HEK293 (cell line): ENCODE data around the gene CALB2.

ENCODE experiments used
- CTCF ChIA-PET: fragments of 350-600 bp; formaldehyde crosslinking; extraction: SDS; loops from one replicate; lab custom pipeline; 2021; ENCODE audit warnings: antibody characterized with exemption; lab: Yijun Ruan, JAX
- POLR2A ChIA-PET: fragments of 300-600 bp; formaldehyde crosslinking; extraction: SDS; loops from one replicate; lab custom pipeline; 2020; ENCODE audit warnings: antibody characterized with exemption, inconsistent platforms; lab: Yijun Ruan, JAX
- H3K27ac ChIP-seq: fragments of 200-500 bp; sonication (Bioruptor generic); 2 replicates; pipeline ENCODE4 v1.5.1; 2014; ENCODE audit warnings: low read depth, low read length, control low read depth, inconsistent platforms; ENCODE audit errors: extremely low read depth
- H3K36me3 ChIP-seq, 2 experiments: fragments of 200-500 bp in 1 of 2; sonication (Bioruptor generic) in 1 of 2; 1 replicate in 1 of 2; 2 replicates in 1 of 2; pipeline ENCODE4 v1.5.1; 2014 to 2017; ENCODE audit warnings: inconsistent platforms in 2 of 2, low read length in 2 of 2; ENCODE audit not compliant: control insufficient read depth in 2 of 2, insufficient read depth in 1 of 2
- H3K4me1 ChIP-seq: fragments of 200-500 bp; sonication (Bioruptor generic); 2 replicates; pipeline ENCODE4 v1.5.1; 2014; ENCODE audit warnings: mild to moderate bottlenecking, low read length, inconsistent platforms; ENCODE audit not compliant: control insufficient read depth, insufficient read depth
- H3K4me3 ChIP-seq: 2 replicates; pipeline ENCODE4 v1.5.1; 2011; ENCODE audit warnings: low read depth, mild to moderate bottlenecking, control low read depth, low read length, moderate library complexity
- H3K9me3 ChIP-seq: fragments of 200-500 bp; sonication (Bioruptor generic); 2 replicates; pipeline ENCODE4 v1.5.1; 2014; ENCODE audit warnings: low read depth, low read length, inconsistent platforms; ENCODE audit not compliant: control insufficient read depth, insufficient read depth
- FEZF1 ChIP-seq: fragments of 450-650 bp; formaldehyde crosslinking; IDR thresholded peaks from 2 replicates; pipeline ENCODE4 v1.5.1; 2016; ENCODE audit warnings: missing biosample characterization, missing genetic modification characterization
- ZBTB1 ChIP-seq: fragments of 450-650 bp; formaldehyde crosslinking; IDR thresholded peaks from 2 replicates; pipeline ENCODE4 v1.5.1; 2016; ENCODE audit warnings: missing biosample characterization, missing genetic modification characterization
- ZBTB21 ChIP-seq: fragments of 450-650 bp; formaldehyde crosslinking; IDR thresholded peaks from 2 replicates; pipeline ENCODE4 v1.5.1; 2017; ENCODE audit warnings: missing biosample characterization, missing genetic modification characterization
- ZBTB8A ChIP-seq: fragments of 450-650 bp; formaldehyde crosslinking; IDR thresholded peaks from 2 replicates; pipeline ENCODE4 v1.5.1; 2016; ENCODE audit warnings: missing biosample characterization, missing genetic modification characterization
- ZFHX2 ChIP-seq: fragments of 450-650 bp; formaldehyde crosslinking; conservative IDR thresholded peaks from 2 replicates; pipeline ENCODE4 v1.5.1; 2016; ENCODE audit warnings: missing biosample characterization, missing genetic modification characterization
- ZNF16 ChIP-seq: fragments of 450-650 bp; formaldehyde crosslinking; IDR thresholded peaks from 2 replicates; pipeline ENCODE4 v1.5.1; 2016; ENCODE audit warnings: low read depth, missing biosample characterization, missing genetic modification characterization
- ZNF202 ChIP-seq: fragments of 450-650 bp; formaldehyde crosslinking; IDR thresholded peaks from 2 replicates; pipeline ENCODE4 v1.5.1; 2016; ENCODE audit warnings: missing biosample characterization, missing genetic modification characterization, borderline replicate concordance
- ZNF311 ChIP-seq: fragments of 450-650 bp; formaldehyde crosslinking; IDR thresholded peaks from 2 replicates; pipeline ENCODE4 v1.5.1; 2017; ENCODE audit warnings: missing biosample characterization, missing genetic modification characterization, borderline replicate concordance
- ZNF324 ChIP-seq: fragments of 450-650 bp; formaldehyde crosslinking; IDR thresholded peaks from 2 replicates; pipeline ENCODE4 v1.5.1; 2016; ENCODE audit warnings: missing biosample characterization, missing genetic modification characterization
- ZNF341 ChIP-seq: fragments of 450-650 bp; formaldehyde crosslinking; IDR thresholded peaks from 2 replicates; pipeline ENCODE4; 2016; ENCODE audit warnings: low read depth, missing biosample characterization, missing genetic modification characterization
- ZNF529 ChIP-seq: fragments of 450-650 bp; formaldehyde crosslinking; IDR thresholded peaks from 2 replicates; pipeline ENCODE4 v1.5.1; 2017; ENCODE audit warnings: missing genetic modification characterization, missing biosample characterization; ENCODE audit not compliant: insufficient replicate concordance
- ZNF549 ChIP-seq: fragments of 450-650 bp; IDR thresholded peaks from 2 replicates; pipeline ENCODE4 v1.5.1; 2018; ENCODE audit warnings: missing biosample characterization, missing genetic modification characterization, mild to moderate bottlenecking, inconsistent platforms, moderate library complexity
- ZNF623 ChIP-seq: fragments of 450-650 bp; formaldehyde crosslinking; IDR thresholded peaks from 2 replicates; pipeline ENCODE4 v1.5.1; 2016; ENCODE audit warnings: missing biosample characterization, missing genetic modification characterization
- ZNF658 ChIP-seq: fragments of 450-650 bp; formaldehyde crosslinking; IDR thresholded peaks from 2 replicates; pipeline ENCODE4; 2016; ENCODE audit warnings: missing biosample characterization, missing genetic modification characterization
- ZNF664 ChIP-seq: fragments of 450-650 bp; formaldehyde crosslinking; IDR thresholded peaks from 2 replicates; pipeline ENCODE4 v1.5.1; 2016; ENCODE audit warnings: missing biosample characterization, missing genetic modification characterization
- TF ChIP-seq, protein P1 (sequence below): fragments of 450-650 bp; formaldehyde crosslinking; IDR thresholded peaks from 2 replicates; pipeline ENCODE4 v1.5.1; 2016; ENCODE audit warnings: missing biosample characterization, missing genetic modification characterization
- TF ChIP-seq, protein P2 (sequence below): fragments of 450-650 bp; formaldehyde crosslinking; IDR thresholded peaks from 2 replicates; pipeline ENCODE4 v1.5.1; 2016; ENCODE audit warnings: missing biosample characterization, missing genetic modification characterization
- TF ChIP-seq, protein P3 (sequence below): fragments of 450-650 bp; formaldehyde crosslinking; IDR thresholded peaks from 2 replicates; pipeline ENCODE4 v1.5.1; 2016; ENCODE audit warnings: missing biosample characterization, missing genetic modification characterization
- TF ChIP-seq, protein P4 (sequence below): fragments of 450-650 bp; formaldehyde crosslinking; IDR thresholded peaks from 2 replicates; pipeline ENCODE4 v1.5.1; 2016; ENCODE audit warnings: missing biosample characterization, missing genetic modification characterization
- TF ChIP-seq, protein P5 (sequence below): fragments of 450-650 bp; formaldehyde crosslinking; IDR thresholded peaks from 2 replicates; pipeline ENCODE4 v1.5.1; 2016; ENCODE audit warnings: missing biosample characterization, missing genetic modification characterization

The CALB2 gene

DNA sequence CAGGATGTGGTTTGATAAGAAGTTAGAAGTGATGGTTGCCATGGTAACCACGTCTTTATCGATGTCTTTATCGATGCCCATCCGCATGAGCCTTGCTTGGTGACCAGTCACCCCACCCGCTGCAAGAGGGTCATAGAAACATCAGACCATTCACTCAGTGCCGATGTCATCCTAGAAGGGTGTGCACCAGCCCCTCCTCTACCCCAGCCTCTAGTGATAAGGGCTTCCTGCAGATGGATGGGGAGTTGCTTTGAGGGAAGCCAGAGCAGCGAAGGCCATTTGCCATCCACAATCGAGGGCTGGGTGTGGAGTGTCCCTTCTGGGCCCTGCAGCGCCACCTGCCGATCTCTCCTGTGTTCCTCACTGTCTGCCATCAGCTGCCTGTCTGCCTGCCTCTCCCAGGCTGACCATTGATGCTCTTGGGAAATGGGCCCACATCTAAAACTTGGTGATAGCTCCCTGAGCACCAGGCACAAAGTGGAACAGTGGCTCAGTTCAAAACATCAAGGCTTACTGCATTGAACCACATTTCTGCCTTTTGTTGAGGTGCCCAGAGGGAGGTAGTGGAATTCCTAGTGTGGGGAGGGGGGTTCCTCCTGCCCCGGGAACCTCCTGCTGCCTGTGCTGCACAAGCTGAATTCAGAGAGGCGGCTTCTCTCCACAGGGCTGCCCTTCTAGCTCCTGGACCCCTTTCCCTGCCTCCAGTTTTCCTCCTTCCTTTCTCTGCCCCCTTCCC is 8.9 kb downstream of the CALB2 start (continued):
- TF ChIP-seq ZBTB1 (no peak), FEZF1 (no peak), ZNF324 (tag by site-specific recombination) (no peak)
- TF ChIP-seq, protein P1, sequence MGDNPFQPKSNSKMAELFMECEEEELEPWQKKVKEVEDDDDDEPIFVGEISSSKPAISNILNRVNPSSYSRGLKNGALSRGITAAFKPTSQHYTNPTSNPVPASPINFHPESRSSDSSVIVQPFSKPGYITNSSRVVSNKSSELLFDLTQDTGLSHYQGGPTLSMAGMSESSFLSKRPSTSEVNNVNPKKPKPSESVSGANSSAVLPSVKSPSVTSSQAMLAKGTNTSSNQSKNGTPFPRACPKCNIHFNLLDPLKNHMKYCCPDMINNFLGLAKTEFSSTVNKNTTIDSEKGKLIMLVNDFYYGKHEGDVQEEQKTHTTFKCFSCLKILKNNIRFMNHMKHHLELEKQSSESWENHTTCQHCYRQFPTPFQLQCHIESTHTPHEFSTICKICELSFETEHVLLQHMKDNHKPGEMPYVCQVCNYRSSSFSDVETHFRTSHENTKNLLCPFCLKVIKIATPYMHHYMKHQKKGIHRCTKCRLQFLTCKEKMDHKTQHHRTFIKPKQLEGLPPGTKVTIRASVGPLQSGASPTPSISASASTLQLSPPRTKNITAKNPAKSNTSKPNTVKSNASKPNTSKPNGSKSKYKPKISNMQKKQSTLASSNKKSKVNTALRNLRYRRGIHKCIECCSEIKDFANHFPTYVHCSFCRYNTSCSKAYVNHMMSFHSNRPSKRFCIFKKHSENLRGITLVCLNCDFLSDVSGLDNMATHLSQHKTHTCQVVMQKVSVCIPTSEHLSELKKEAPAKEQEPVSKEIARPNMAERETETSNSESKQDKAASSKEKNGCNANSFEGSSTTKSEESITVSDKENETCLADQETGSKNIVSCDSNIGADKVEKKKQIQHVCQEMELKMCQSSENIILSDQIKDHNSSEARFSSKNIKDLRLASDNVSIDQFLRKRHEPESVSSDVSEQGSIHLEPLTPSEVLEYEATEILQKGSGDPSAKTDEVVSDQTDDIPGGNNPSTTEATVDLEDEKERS, result no peak
- TF ChIP-seq, protein P2, sequence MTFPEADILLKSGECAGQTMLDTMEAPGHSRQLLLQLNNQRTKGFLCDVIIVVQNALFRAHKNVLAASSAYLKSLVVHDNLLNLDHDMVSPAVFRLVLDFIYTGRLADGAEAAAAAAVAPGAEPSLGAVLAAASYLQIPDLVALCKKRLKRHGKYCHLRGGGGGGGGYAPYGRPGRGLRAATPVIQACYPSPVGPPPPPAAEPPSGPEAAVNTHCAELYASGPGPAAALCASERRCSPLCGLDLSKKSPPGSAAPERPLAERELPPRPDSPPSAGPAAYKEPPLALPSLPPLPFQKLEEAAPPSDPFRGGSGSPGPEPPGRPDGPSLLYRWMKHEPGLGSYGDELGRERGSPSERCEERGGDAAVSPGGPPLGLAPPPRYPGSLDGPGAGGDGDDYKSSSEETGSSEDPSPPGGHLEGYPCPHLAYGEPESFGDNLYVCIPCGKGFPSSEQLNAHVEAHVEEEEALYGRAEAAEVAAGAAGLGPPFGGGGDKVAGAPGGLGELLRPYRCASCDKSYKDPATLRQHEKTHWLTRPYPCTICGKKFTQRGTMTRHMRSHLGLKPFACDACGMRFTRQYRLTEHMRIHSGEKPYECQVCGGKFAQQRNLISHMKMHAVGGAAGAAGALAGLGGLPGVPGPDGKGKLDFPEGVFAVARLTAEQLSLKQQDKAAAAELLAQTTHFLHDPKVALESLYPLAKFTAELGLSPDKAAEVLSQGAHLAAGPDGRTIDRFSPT (tag by site-specific recombination), result no peak

DNA sequence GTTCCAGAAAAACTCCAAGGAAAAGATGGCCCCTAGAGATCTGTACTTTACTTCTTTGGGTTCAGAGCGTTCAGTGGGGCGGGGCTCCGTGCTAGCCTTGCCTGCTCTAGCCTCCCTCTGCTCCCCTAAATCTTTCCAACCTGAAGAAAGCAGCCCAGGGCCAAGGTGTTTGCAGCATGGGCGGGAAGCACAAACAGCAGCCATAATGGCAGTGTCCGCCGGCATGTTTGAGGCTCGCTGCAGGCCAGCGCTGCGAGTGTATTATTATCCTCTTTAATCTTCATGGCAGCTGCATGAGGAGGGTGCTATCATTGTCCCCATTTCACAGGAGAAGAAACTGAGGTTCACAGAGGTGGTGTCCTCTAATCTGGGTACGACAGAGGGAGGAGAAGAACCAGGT is 10.4 kb downstream of the CALB2 start:
- H3K27ac ChIP-seq, result no peak overlapping the region
- no peaks in the 10 kb centered on the region for H3K9me3 ChIP-seq
- no peaks in the 10 kb centered on the region for H3K36me3 ChIP-seq
- CTCF ChIA-PET, result no interaction called here
- TF ChIP-seq ZNF202 (no peak), ZFHX2 (tag by site-specific recombination) (no peak)
- no peaks in the 10 kb centered on the region; the same call in 1 of the 2 replicates for H3K4me1 ChIP-seq
- no peak overlapping the region for H3K4me3 ChIP-seq
- POLR2A ChIA-PET, result no interaction called here

DNA sequence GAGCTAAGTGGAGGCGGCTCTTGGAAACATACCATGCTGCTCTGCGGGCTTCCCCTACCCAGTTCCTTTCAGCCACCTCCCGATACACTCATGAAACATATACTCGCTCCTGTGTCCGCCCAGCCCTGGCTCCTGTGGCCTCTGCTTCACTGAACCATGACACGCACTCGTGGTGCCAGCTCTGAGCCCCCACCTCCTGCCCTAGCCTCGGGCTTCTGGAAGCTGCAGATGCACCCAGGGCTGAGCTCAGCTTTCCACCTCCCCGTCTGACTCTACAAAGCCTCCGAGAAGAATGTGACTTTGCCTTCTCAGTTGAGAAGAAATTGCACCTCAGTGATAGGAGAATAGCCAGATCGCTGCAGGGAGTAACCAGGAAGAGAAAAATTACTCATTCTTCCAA is 11.0 kb downstream of the CALB2 start:
- Histone ChIP-seq H3K27ac (no peak overlapping the region), H3K9me3 (no peaks in the 10 kb centered on the region), H3K36me3 (no peaks in the 10 kb centered on the region), H3K4me1 (no peaks in the 10 kb centered on the region; the same call in 1 of the 2 replicates), H3K4me3 (no peak overlapping the region)
- ChIA-PET POLR2A (no interaction called here), CTCF (no interaction called here)
- TF ChIP-seq ZNF664 (tag by site-specific recombination) (no peak), ZNF311 (tag by site-specific recombination) (no peak), ZNF549 (tag by site-specific recombination) (no peak), ZNF16 (tag by site-specific recombination) (no peak), ZNF658 (no peak), ZBTB21 (no peak), ZNF341 (tag by site-specific recombination) (no peak), ZNF529 (no peak), ZBTB8A (no peak), ZNF623 (no peak)
- TF ChIP-seq, protein P3, sequence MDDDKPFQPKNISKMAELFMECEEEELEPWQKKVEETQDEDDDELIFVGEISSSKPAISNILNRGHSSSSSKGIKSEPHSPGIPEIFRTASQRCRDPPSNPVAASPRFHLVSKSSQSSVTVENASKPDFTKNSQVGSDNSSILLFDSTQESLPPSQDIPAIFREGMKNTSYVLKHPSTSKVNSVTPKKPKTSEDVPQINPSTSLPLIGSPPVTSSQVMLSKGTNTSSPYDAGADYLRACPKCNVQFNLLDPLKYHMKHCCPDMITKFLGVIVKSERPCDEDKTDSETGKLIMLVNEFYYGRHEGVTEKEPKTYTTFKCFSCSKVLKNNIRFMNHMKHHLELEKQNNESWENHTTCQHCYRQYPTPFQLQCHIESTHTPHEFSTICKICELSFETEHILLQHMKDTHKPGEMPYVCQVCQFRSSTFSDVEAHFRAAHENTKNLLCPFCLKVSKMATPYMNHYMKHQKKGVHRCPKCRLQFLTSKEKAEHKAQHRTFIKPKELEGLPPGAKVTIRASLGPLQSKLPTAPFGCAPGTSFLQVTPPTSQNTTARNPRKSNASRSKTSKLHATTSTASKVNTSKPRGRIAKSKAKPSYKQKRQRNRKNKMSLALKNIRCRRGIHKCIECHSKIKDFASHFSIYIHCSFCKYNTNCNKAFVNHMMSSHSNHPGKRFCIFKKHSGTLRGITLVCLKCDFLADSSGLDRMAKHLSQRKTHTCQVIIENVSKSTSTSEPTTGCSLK (tag by site-specific recombination), result no peak
- TF ChIP-seq, protein P4, sequence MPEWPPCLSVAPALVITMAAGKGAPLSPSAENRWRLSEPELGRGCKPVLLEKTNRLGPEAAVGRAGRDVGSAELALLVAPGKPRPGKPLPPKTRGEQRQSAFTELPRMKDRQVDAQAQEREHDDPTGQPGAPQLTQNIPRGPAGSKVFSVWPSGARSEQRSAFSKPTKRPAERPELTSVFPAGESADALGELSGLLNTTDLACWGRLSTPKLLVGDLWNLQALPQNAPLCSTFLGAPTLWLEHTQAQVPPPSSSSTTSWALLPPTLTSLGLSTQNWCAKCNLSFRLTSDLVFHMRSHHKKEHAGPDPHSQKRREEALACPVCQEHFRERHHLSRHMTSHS (tag by site-specific recombination), result no peak
- TF ChIP-seq, protein P5, sequence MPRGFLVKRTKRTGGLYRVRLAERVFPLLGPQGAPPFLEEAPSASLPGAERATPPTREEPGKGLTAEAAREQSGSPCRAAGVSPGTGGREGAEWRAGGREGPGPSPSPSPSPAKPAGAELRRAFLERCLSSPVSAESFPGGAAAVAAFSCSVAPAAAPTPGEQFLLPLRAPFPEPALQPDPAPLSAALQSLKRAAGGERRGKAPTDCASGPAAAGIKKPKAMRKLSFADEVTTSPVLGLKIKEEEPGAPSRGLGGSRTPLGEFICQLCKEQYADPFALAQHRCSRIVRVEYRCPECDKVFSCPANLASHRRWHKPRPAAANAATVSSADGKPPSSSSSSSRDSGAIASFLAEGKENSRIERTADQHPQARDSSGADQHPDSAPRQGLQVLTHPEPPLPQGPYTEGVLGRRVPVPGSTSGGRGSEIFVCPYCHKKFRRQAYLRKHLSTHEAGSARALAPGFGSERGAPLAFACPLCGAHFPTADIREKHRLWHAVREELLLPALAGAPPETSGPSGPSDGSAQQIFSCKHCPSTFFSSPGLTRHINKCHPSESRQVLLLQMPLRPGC (tag by site-specific recombination), result no peak
- TF ChIP-seq, all 188 proteins: peak for 0
